Right atrium auricular region (tissue), 2 donors: ENCODE measurements around the gene RHOA. TPM values are rescaled to one million over a fixed set of nuclear protein-coding genes. Genes with fewer than 3 reads are reported as not detected.
A peak's percentile ranks its signal among the peaks of the same experiment; 100 is the strongest.
"Not testable (repeated sequence)": the region's sequence is repeated elsewhere in the genome, so short reads cannot be mapped to it uniquely, and the experiment has no call there.

ENCODE experiments used
- DNase-seq: peaks from one replicate; pipeline ENCODE4 v3.0.0-alpha.2; 2019; ENCODE audit warnings: low spot score
- H3K27ac ChIP-seq, 2 donors: fragments of 200-600 bp; sonication (generic); 1 replicate in 1 of 2; 2 replicates in 1 of 2; pipeline ENCODE4 v1.5.1; 2016 to 2019
- H3K27me3 ChIP-seq, 2 donors: fragments of 200-600 bp; sonication (generic); one replicate each; pipeline versions ENCODE4 v1.5.1 to v1.6.0; 2017 to 2019
- H3K36me3 ChIP-seq: fragments of 200-600 bp; sonication (generic); one replicate; pipeline ENCODE4 v1.5.1; 2016
- H3K4me1 ChIP-seq, 2 donors: fragments of 200-600 bp; sonication (generic); one replicate each; pipeline versions ENCODE4 v1.5.1 to v1.6.0; 2017 to 2019
- H3K4me3 ChIP-seq, 2 donors: fragments of 200-600 bp; sonication (generic); 1 replicate in 1 of 2; 2 replicates in 1 of 2; pipeline ENCODE4 v1.5.1; 2017 to 2019; ENCODE audit warnings: mild to moderate bottlenecking in 1 of 2, moderate library complexity in 1 of 2
- H3K9me3 ChIP-seq, 2 donors: fragments of 200-600 bp; sonication (generic); one replicate each; pipeline ENCODE4 v1.5.1; 2019
- CTCF ChIP-seq, 2 donors: fragments of 200-600 bp; sonication (generic); IDR thresholded peaks; one replicate each; pipeline ENCODE4 v1.5.1; 2019; ENCODE audit warnings: antibody characterized with exemption in 2 of 2
- total RNA-seq, 2 donors: library from RNA; depleted of rRNA; stranded (reverse); fragments of >200 nt; gene quantifications; one replicate each; pipeline ENCODE4 v1.1.0, GENCODE V29; 2016

The RHOA gene
- total RNA-seq, 2 donors from 2014 or later, result 292 to 304 TPM

DNA sequence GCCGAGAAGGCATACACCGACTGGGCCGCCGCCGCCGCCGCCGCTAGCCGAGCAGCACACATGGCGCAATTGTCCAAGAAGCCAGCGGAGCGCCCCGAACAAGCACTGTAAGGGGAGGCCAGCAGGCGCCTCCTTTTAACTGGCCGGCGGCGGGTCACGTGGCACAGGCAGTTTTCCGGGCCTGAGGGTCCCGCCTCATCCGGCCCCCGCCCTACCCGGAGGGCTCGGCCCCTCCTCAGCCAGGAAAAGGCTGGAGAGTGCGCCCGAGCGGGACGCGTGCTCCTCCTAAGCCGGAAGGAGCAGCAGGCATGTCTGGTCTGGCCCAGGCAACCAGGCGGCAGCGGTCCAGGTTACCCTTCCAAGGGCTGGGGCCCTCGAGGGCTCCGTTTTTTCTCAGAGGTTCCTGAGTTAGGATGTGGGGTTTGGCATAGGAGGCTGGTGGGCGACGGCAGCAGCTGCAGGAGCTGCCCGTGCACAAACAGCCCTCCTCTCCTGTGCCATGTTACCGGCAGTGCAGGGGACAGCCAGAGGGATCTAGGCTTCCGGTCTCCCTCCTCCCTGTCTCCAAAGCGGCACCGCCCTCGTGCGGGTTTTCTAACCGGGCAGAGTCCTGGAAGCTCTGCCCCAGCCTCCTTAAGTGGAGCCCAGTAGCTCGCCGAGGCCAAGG, 53.4 kb downstream of the RHOA start, which contains the start of gene GPX1:
Gene GPX1 (minus strand): TSS at position 137 of the 667 bp plus-strand sequence. CDS start 75 bp downstream, at position 62.
- DNase-seq, result peak; percentile 97
- Histone ChIP-seq H3K27ac (peak within 1 kb of the TSS; percentile 87 to 90), H3K36me3 (peaks cover 52% of the 10 kb centered on the region), H3K27me3 (no peaks in the 10 kb centered on the region), H3K4me1 (peaks cover 0 to 23% of the 10 kb centered on the region in 2 donors), H3K4me3 (peak within 1 kb of the TSS; percentile 74 to 91), H3K9me3 (no peaks in the 10 kb centered on the region)
- TF ChIP-seq CTCF (IDR thresholded peaks at IDR 0.05), result peak in 1 of 2 donors; percentile 12

DNA sequence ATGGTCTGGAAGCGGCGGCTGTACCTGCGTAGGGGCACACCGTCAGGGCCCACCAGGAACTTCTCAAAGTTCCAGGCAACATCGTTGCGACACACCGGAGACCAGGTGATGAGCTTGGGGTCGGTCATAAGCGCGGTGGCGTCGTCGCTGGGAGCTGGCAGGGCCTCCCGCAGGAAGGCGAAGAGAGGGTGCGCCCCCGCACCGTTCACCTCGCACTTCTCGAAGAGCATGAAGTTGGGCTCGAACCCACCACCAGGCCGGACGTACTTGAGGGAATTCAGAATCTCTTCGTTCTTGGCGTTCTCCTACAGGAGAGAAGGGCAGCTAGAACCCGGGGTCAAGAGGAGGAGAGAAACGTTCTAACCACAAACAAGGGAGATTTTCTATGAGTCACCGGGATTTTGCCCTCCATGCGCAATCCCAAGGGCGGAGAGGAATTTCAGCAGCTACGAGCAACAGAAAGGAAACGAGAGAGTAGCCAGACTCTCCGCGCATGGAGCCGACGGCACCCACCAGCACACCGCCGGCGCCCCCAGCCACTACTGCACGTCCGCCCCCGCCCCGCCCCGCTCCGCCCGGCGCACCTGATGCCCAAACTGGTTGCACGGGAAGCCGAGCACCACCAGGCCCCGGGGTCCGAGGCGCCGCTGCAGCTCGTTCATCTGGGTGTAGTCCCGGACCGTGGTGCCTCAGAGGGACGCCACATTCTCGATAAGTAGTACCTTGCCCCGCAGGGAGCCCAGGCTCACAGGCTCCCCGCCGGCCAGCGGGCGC, 54.1 kb downstream of the RHOA start:
- DNase-seq, result peak; percentile 73
- Histone ChIP-seq H3K4me1 (peaks cover 0 to 23% of the 10 kb centered on the region in 2 donors), H3K27ac (peak overlapping the region; percentile 87 to 90), H3K4me3 (peak overlapping the region; percentile 74 to 91), H3K36me3 (peaks cover 44% of the 10 kb centered on the region)
- H3K27me3 ChIP-seq, H3K9me3 ChIP-seq: not testable (repeated sequence)

DNA sequence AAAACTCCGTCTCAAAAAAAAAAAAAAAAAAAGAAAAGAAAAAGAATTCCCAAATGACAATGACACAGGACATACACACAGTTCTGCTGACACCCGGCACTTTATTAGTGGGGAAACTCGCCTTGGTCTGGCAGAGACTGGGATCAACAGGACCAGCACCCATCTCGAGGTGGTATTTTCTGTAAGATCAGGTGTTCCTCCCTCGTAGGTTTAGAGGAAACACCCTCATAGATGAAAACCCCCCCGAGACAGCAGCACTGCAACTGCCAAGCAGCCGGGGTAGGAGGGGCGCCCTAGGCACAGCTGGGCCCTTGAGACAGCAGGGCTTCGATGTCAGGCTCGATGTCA, 54.7 kb downstream of the RHOA start:
- H3K27me3 ChIP-seq, DNase-seq, H3K9me3 ChIP-seq: not testable (repeated sequence)
- peak overlapping the region; percentile 74 to 91 for H3K4me3 ChIP-seq
- H3K4me1 ChIP-seq, result peaks cover 0 to 23% of the 10 kb centered on the region in 2 donors
- H3K36me3 ChIP-seq, result peaks cover 39% of the 10 kb centered on the region
- peak overlapping the region; percentile 87 to 90 for H3K27ac ChIP-seq

GRCh38 chr3:49352890-49353421, 58.8 kb downstream of the RHOA start:
- Histone ChIP-seq H3K27ac (peak overlapping the region in 1 of 2 donors; percentile 56), H3K4me1 (peaks cover 0 to 10% of the 10 kb centered on the region in 2 donors), H3K36me3 (peaks cover 6% of the 10 kb centered on the region), H3K4me3 (no peak overlapping the region), H3K27me3 (no peaks in the 10 kb centered on the region), H3K9me3 (no peaks in the 10 kb centered on the region)
- no peak for DNase-seq
- TF ChIP-seq CTCF (IDR thresholded peaks at IDR 0.05), result no peak

DNA sequence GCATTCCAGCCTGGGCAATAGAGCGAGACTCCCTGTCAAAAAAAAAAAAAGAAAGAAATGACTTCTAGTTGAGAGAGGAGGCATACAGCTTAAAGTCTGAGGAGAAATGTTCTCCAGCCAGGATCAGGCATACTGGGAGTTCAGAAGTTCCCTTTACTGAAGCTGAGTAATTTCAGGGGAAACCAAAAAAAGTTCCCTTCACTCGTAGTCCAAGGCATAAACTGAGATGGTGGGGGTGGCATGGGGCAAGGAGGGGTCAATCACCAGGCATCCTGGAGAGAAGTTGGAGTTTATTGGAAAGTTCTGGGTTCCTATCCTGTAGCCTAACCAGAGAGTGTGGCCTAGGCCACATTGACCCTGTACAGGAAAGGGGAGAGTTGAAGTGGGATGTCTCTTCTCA, 59.5 kb downstream of the RHOA start:
- Histone ChIP-seq H3K36me3 (peaks cover 6% of the 10 kb centered on the region), H3K4me1 (peaks cover 0 to 10% of the 10 kb centered on the region in 2 donors), H3K27me3 (no peaks in the 10 kb centered on the region), H3K27ac (peak overlapping the region; percentile 52 to 56), H3K4me3 (no peak overlapping the region), H3K9me3 (no peaks in the 10 kb centered on the region)
- no peak for TF ChIP-seq CTCF (IDR thresholded peaks at IDR 0.05)
- DNase-seq, result no peak

DNA sequence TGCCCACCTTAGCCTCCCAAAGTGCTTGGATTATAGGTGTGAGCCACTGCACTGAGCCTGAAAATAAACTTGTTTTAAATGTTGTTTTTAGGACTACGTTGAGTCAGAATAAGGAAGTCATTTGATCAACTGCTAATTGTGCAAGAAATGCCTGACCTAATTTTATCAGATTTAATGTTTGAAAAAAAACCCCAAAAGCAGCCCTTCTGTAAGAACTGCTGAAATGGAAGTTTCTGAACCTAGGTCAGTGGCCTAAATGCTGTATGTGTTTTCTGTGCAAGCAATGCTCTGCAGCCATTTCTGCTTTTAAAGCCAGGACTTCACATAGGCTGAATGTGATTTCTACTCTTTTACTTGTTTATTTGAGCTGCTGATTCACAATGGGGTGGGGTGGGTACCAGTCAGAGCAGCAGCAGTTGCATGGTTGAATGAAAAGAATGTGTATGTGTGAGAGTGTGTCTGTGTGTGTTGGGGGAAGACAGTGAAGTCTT, 60.2 kb downstream of the RHOA start:
- H3K27me3 ChIP-seq, result no peaks in the 10 kb centered on the region
- peak overlapping the region; percentile 52 to 56 for H3K27ac ChIP-seq
- peaks cover 0 to 12% of the 10 kb centered on the region in 2 donors for H3K4me1 ChIP-seq
- no peak overlapping the region for H3K4me3 ChIP-seq
- H3K9me3 ChIP-seq, result no peaks in the 10 kb centered on the region
- DNase-seq, result no peak
- TF ChIP-seq CTCF (IDR thresholded peaks at IDR 0.05), result no peak
- peaks cover 4% of the 10 kb centered on the region for H3K36me3 ChIP-seq
